ENCODE data around the gene SLC30A7. TPM values are rescaled to one million over a fixed set of nuclear protein-coding genes. Genes with fewer than 3 reads are reported as not detected.

The SLC30A7 gene
- total RNA-seq, 1 donor from 2014 or later: 22.2 TPM

GRCh38 chr1:101006553-101006952 lies 110.7 kb downstream of the SLC30A7 start:
- Mint-ChIP-seq H3K27ac (no peak overlapping the region), H3K4me1 (peaks cover 8% of the 10 kb centered on the region), H3K27me3 (ENCODE audit: insufficient read depth, low read depth) (no peaks in the 10 kb centered on the region), H3K4me3 (no peak overlapping the region), H3K36me3 (peaks cover 23% of the 10 kb centered on the region), H3K9me3 (no peaks in the 10 kb centered on the region)
- Histone ChIP-seq H3K9ac (no peak overlapping the region), H3K36me3 (no peaks in the 10 kb centered on the region), H4K20me1 (ENCODE audit: low read depth) (no peaks in the 10 kb centered on the region), H3K27me3 (no peaks in the 10 kb centered on the region), H3F3A (ENCODE audit: low read depth) (no peaks in the 10 kb centered on the region), H3K27ac (no peak overlapping the region), H2AFZ (replicated peaks) (no peak overlapping the region), H3K9me3 (ENCODE audit: low read depth) (no peaks in the 10 kb centered on the region), H3K4me1 (peaks cover 5% of the 10 kb centered on the region), H3K4me2 (no peak overlapping the region), H3K4me3 (no peak overlapping the region), H3K79me2 (ENCODE audit: low read depth) (no peaks in the 10 kb centered on the region)
- DNase-seq (ENCODE audit: low spot score): no peak
- no peak for TF ChIP-seq EZH2 (IDR thresholded peaks at IDR 0.05)
- TF ChIP-seq CTCF (IDR thresholded peaks at IDR 0.05): no peak
- TF ChIP-seq EZH2phosphoT487 (IDR thresholded peaks at IDR 0.05): no peak

- H3K27me3 ChIP-seq: no peaks in the 10 kb centered on the region
- H3K9me3 ChIP-seq (ENCODE audit: low read depth): no peaks in the 10 kb centered on the region
- no peak overlapping the region for H3K4me3 ChIP-seq
- H3K27ac Mint-ChIP-seq: no peak overlapping the region
- TF ChIP-seq CTCF (IDR thresholded peaks at IDR 0.05): no peak
- peaks cover 6% of the 10 kb centered on the region for H3K36me3 ChIP-seq
- H3K4me3 Mint-ChIP-seq: no peak overlapping the region
- no peak overlapping the region for H3K4me2 ChIP-seq
- no peak for DNase-seq (ENCODE audit: low spot score)
- H2AFZ ChIP-seq (replicated peaks): no peak overlapping the region
- H3K27me3 Mint-ChIP-seq (ENCODE audit: insufficient read depth, low read depth): no peaks in the 10 kb centered on the region
- H3K9ac ChIP-seq: no peak overlapping the region
- peaks cover 27% of the 10 kb centered on the region for H3K36me3 Mint-ChIP-seq
- no peaks in the 10 kb centered on the region for H3K79me2 ChIP-seq (ENCODE audit: low read depth)
- H3F3A ChIP-seq (ENCODE audit: low read depth): no peaks in the 10 kb centered on the region
- H3K4me1 Mint-ChIP-seq: no peaks in the 10 kb centered on the region
- peaks cover 5% of the 10 kb centered on the region for H3K4me1 ChIP-seq
- H3K9me3 Mint-ChIP-seq: no peaks in the 10 kb centered on the region
- H4K20me1 ChIP-seq (ENCODE audit: low read depth): no peaks in the 10 kb centered on the region
- no peak overlapping the region for H3K27ac ChIP-seq
Measured at GRCh38 chr1:101008229-101008834, 112.4 kb downstream of the SLC30A7 start.

- no peaks in the 10 kb centered on the region for H4K20me1 ChIP-seq (ENCODE audit: low read depth)
- H3K4me1 Mint-ChIP-seq: no peaks in the 10 kb centered on the region
- H3K27me3 ChIP-seq: no peaks in the 10 kb centered on the region
- H3K9me3 ChIP-seq (ENCODE audit: low read depth): no peaks in the 10 kb centered on the region
- H3K36me3 Mint-ChIP-seq: peaks cover 29% of the 10 kb centered on the region
- H3K4me3 Mint-ChIP-seq: no peak overlapping the region
- no peak for DNase-seq (ENCODE audit: low spot score)
- H3K27ac Mint-ChIP-seq: no peak overlapping the region
- TF ChIP-seq CTCF (IDR thresholded peaks at IDR 0.05): no peak
- no peak for TF ChIP-seq EZH2phosphoT487 (IDR thresholded peaks at IDR 0.05)
- TF ChIP-seq EZH2 (IDR thresholded peaks at IDR 0.05): no peak
- no peak overlapping the region for H3K9ac ChIP-seq
- no peaks in the 10 kb centered on the region for H3K79me2 ChIP-seq (ENCODE audit: low read depth)
- no peaks in the 10 kb centered on the region for H3K9me3 Mint-ChIP-seq
- no peaks in the 10 kb centered on the region for H3F3A ChIP-seq (ENCODE audit: low read depth)
- H2AFZ ChIP-seq (replicated peaks): no peak overlapping the region
- H3K27ac ChIP-seq: no peak overlapping the region
- no peak overlapping the region for H3K4me3 ChIP-seq
- H3K4me2 ChIP-seq: no peak overlapping the region
- peaks cover 4% of the 10 kb centered on the region for H3K4me1 ChIP-seq
- peaks cover 7% of the 10 kb centered on the region for H3K36me3 ChIP-seq
- H3K27me3 Mint-ChIP-seq (ENCODE audit: insufficient read depth, low read depth): no peaks in the 10 kb centered on the region
Measured at GRCh38 chr1:101013776-101014175, 117.9 kb downstream of the SLC30A7 start.
